ENCODE measurements around the gene WDTC1. TPM values are rescaled to one million over a fixed set of nuclear protein-coding genes. Genes with fewer than 3 reads are reported as not detected.

WDTC1 gene
- total RNA-seq, 1 experiment from 2014 or later, result 37.1 TPM

DNA sequence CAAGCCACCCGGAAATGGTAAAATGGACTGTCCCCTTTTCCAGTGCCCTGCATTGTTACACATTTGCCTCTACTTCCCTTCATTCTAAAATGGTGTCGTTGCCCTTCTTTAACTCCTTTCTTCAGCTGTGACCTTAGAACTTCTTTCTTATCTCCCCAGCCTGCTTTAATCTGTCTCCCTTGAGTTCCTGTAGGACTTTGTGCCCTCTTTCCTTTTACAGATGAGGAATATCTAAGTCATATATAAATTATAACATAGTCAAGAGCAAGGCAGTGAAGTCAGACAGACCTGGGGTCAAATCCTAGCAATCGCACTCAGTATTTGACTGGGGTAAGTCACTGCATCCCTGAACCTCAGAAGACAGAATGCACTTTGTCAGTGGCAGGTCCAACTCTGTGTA lies 56.1 kb downstream of the WDTC1 start:
- ChIA-PET CTCF (no interaction called here), POLR2A (ENCODE audit: unreplicated experiment) (no interaction called here)
- no peaks in the 10 kb centered on the region for H3K9me3 ChIP-seq (ENCODE audit: insufficient read depth, low read depth)
- no peak overlapping the region for H3K4me3 ChIP-seq
- H3K36me3 ChIP-seq (ENCODE audit: low read depth), result no peaks in the 10 kb centered on the region
- H3K4me2 ChIP-seq, result no peak overlapping the region
- intact Hi-C loops (cut with micrococcal nuclease; ENCODE audit: unreplicated experiment), result no loop called here
- no TSS peak for BruUV-seq (replicated peaks)
- TF ChIP-seq EZH2 (IDR thresholded peaks at IDR 0.05; ENCODE audit: low read depth) (no peak), CTCF (conservative IDR thresholded peaks at IDR 0.05) (no peak)
- no peaks in the 10 kb centered on the region for H3K4me1 ChIP-seq (replicated peaks; ENCODE audit: insufficient read depth)
- H3F3A ChIP-seq (ENCODE audit: insufficient read depth, low read depth), result no peaks in the 10 kb centered on the region
- H3K27me3 ChIP-seq (ENCODE audit: insufficient read depth, low read depth), result no peaks in the 10 kb centered on the region
- no peak for DNase-seq
- H3K9me2 ChIP-seq (ENCODE audit: insufficient read depth), result no peaks in the 10 kb centered on the region
- no peaks in the 10 kb centered on the region for H4K20me1 ChIP-seq (ENCODE audit: insufficient read depth)
- H3K79me2 ChIP-seq (ENCODE audit: low read depth), result no peaks in the 10 kb centered on the region
- H2AFZ ChIP-seq, result no peak overlapping the region
- no peak overlapping the region for H3K27ac ChIP-seq

- no peaks in the 10 kb centered on the region for H4K20me1 ChIP-seq (ENCODE audit: insufficient read depth)
- no peaks in the 10 kb centered on the region for H3K27me3 ChIP-seq (ENCODE audit: insufficient read depth, low read depth)
- H2AFZ ChIP-seq, result no peak overlapping the region
- H3K79me2 ChIP-seq (ENCODE audit: low read depth), result no peaks in the 10 kb centered on the region
- intact Hi-C loops (cut with micrococcal nuclease; ENCODE audit: unreplicated experiment), result no loop called here
- DNase-seq, result no peak
- H3K9me2 ChIP-seq (ENCODE audit: insufficient read depth), result no peaks in the 10 kb centered on the region
- no peak overlapping the region for H3K4me3 ChIP-seq
- H3K27ac ChIP-seq, result no peak overlapping the region
- no peaks in the 10 kb centered on the region for H3K36me3 ChIP-seq (ENCODE audit: low read depth)
- ChIA-PET POLR2A (ENCODE audit: unreplicated experiment) (no interaction called here), CTCF (interaction anchor here (0.7 kb wide), 1 partner anchor 315 kb away, joined by 12 read pairs; no protein-coding TSS in a partner anchor)
- H3K9me3 ChIP-seq (ENCODE audit: insufficient read depth, low read depth), result no peaks in the 10 kb centered on the region
- H3F3A ChIP-seq (ENCODE audit: insufficient read depth, low read depth), result no peaks in the 10 kb centered on the region
- H3K4me1 ChIP-seq (replicated peaks; ENCODE audit: insufficient read depth), result no peaks in the 10 kb centered on the region
- no TSS peak for BruUV-seq (replicated peaks)
- H3K4me2 ChIP-seq, result no peak overlapping the region
- TF ChIP-seq CTCF (conservative IDR thresholded peaks at IDR 0.05) (no peak), EZH2 (IDR thresholded peaks at IDR 0.05; ENCODE audit: low read depth) (no peak)
These were observed 57.7 kb downstream of the WDTC1 start for GRCh38 chr1:27292106-27292505.

- no TSS peak for BruUV-seq (replicated peaks)
- Histone ChIP-seq H3F3A (ENCODE audit: insufficient read depth, low read depth) (no peaks in the 10 kb centered on the region), H3K4me2 (no peak overlapping the region), H3K27ac (no peak overlapping the region), H3K9me3 (ENCODE audit: insufficient read depth, low read depth) (no peaks in the 10 kb centered on the region), H4K20me1 (ENCODE audit: insufficient read depth) (no peaks in the 10 kb centered on the region), H3K36me3 (ENCODE audit: low read depth) (no peaks in the 10 kb centered on the region), H3K4me3 (no peak overlapping the region), H3K4me1 (replicated peaks; ENCODE audit: insufficient read depth) (no peaks in the 10 kb centered on the region), H2AFZ (no peak overlapping the region), H3K9me2 (ENCODE audit: insufficient read depth) (no peaks in the 10 kb centered on the region), H3K27me3 (ENCODE audit: insufficient read depth, low read depth) (no peaks in the 10 kb centered on the region), H3K79me2 (ENCODE audit: low read depth) (no peaks in the 10 kb centered on the region)
- DNase-seq, result no peak
- ChIA-PET CTCF (interaction anchor here (0.6 to 0.9 kb wide), 3 partner anchors 116 to 233 kb away, joined by 3 to 7 read pairs (median 3); no protein-coding TSS in a partner anchor), POLR2A (ENCODE audit: unreplicated experiment) (no interaction called here)
- TF ChIP-seq CTCF (conservative IDR thresholded peaks at IDR 0.05), result no peak
- no peak for TF ChIP-seq EZH2 (IDR thresholded peaks at IDR 0.05; ENCODE audit: low read depth)
- intact Hi-C loops (cut with micrococcal nuclease; ENCODE audit: unreplicated experiment), result no loop called here
These were observed 59.5 kb downstream of the WDTC1 start for GRCh38 chr1:27293915-27294314.
